ENCODE results near the gene SMIM12.

Gene SMIM12

GRCh38 chr1:34905098-34905459 lies 45.5 kb upstream of the SMIM12 start:
- DNase-seq = no peak
- peaks cover 39% of the 10 kb centered on the region for H3K27me3 Mint-ChIP-seq (ENCODE audit: low read depth, poor library complexity)
- peaks cover 11% of the 10 kb centered on the region for H3K4me1 Mint-ChIP-seq
- H3K9me3 Mint-ChIP-seq = no peaks in the 10 kb centered on the region
- H3K36me3 Mint-ChIP-seq (ENCODE audit: low read depth) = no peaks in the 10 kb centered on the region
- no peak overlapping the region for H3K4me3 Mint-ChIP-seq
- no peak overlapping the region for H3K27ac Mint-ChIP-seq
- no peak for TF ChIP-seq CTCF (IDR thresholded peaks at IDR 0.05)

- DNase-seq = no peak
- Mint-ChIP-seq H3K27me3 (ENCODE audit: low read depth, poor library complexity) (peaks cover 41% of the 10 kb centered on the region), H3K36me3 (ENCODE audit: low read depth) (no peaks in the 10 kb centered on the region), H3K4me3 (no peak overlapping the region), H3K27ac (no peak overlapping the region), H3K4me1 (peaks cover 11% of the 10 kb centered on the region), H3K9me3 (no peaks in the 10 kb centered on the region)
- no peak for TF ChIP-seq CTCF (IDR thresholded peaks at IDR 0.05)
Measured at GRCh38 chr1:34904236-34905097, 44.9 kb upstream of the SMIM12 start.

GRCh38 chr1:34901919-34902318 lies 42.4 kb upstream of the SMIM12 start:
- Mint-ChIP-seq H3K9me3 (no peaks in the 10 kb centered on the region), H3K4me3 (no peak overlapping the region), H3K4me1 (peaks cover 11% of the 10 kb centered on the region), H3K27me3 (ENCODE audit: low read depth, poor library complexity) (peaks cover 37% of the 10 kb centered on the region), H3K36me3 (ENCODE audit: low read depth) (no peaks in the 10 kb centered on the region), H3K27ac (no peak overlapping the region)
- TF ChIP-seq CTCF (IDR thresholded peaks at IDR 0.05) = no peak
- DNase-seq = no peak

GRCh38 chr1:34900775-34901502 lies 41.4 kb upstream of the SMIM12 start:
- DNase-seq = no peak
- Mint-ChIP-seq H3K4me1 (peaks cover 11% of the 10 kb centered on the region), H3K4me3 (no peak overlapping the region), H3K9me3 (no peaks in the 10 kb centered on the region), H3K36me3 (ENCODE audit: low read depth) (no peaks in the 10 kb centered on the region), H3K27ac (no peak overlapping the region), H3K27me3 (ENCODE audit: low read depth, poor library complexity) (peaks cover 34% of the 10 kb centered on the region)
- TF ChIP-seq CTCF (IDR thresholded peaks at IDR 0.05) = no peak

GRCh38 chr1:34899906-34900305 lies 40.4 kb upstream of the SMIM12 start:
- Mint-ChIP-seq H3K4me3 (no peak overlapping the region), H3K9me3 (no peaks in the 10 kb centered on the region), H3K36me3 (ENCODE audit: low read depth) (no peaks in the 10 kb centered on the region), H3K27me3 (ENCODE audit: low read depth, poor library complexity) (peaks cover 34% of the 10 kb centered on the region), H3K27ac (no peak overlapping the region), H3K4me1 (peaks cover 11% of the 10 kb centered on the region)
- no peak for TF ChIP-seq CTCF (IDR thresholded peaks at IDR 0.05)
- DNase-seq = no peak
